ENCODE results near the gene TBX4.

GRCh38 chr17:61524319-61524718 is 72.1 kb downstream of the TBX4 start:
- TF ChIP-seq, protein P1, sequence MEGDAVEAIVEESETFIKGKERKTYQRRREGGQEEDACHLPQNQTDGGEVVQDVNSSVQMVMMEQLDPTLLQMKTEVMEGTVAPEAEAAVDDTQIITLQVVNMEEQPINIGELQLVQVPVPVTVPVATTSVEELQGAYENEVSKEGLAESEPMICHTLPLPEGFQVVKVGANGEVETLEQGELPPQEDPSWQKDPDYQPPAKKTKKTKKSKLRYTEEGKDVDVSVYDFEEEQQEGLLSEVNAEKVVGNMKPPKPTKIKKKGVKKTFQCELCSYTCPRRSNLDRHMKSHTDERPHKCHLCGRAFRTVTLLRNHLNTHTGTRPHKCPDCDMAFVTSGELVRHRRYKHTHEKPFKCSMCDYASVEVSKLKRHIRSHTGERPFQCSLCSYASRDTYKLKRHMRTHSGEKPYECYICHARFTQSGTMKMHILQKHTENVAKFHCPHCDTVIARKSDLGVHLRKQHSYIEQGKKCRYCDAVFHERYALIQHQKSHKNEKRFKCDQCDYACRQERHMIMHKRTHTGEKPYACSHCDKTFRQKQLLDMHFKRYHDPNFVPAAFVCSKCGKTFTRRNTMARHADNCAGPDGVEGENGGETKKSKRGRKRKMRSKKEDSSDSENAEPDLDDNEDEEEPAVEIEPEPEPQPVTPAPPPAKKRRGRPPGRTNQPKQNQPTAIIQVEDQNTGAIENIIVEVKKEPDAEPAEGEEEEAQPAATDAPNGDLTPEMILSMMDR (IDR thresholded peaks at IDR 0.05): no peak
- TF ChIP-seq EZH2 (IDR thresholded peaks at IDR 0.05) (no peak), EZH2phosphoT487 (IDR thresholded peaks at IDR 0.05) (no peak)
